22Rv1 (cell line): ENCODE measurements around the gene TLR6.

ENCODE experiments used
- ZFX ChIP-seq: fragments of 450-650 bp; IDR thresholded peaks from 2 replicates; pipeline ENCODE4 v1.6.1; 2017; ENCODE audit warnings: antibody characterized with exemption, borderline replicate concordance
- TF ChIP-seq, protein P1 (sequence below): fragments of 450-650 bp; IDR thresholded peaks from 2 replicates; pipeline ENCODE4 v1.5.1; 2017; ENCODE audit warnings: mild to moderate bottlenecking

DNA sequence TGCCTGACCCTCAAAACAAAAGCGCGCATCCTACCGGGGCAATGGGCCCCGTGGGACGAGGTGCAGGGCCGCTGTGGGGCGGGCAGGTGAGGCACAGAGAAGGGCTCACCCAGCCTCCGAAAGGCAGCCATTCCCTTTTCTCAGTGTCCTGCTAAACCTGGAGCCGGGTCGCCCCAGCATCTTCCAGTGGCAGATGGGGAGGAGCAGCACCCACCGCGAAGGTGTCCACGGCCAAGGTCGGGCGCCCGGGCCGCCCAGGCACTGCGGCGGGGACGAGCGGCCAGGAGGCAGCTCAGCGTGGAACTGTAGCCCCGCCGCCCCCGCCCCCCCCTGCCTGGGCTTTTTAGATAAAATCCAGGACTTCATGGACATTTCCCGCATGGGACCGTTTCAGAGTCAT lies 32.9 kb downstream of the TLR6 start:
- TF ChIP-seq, protein P1, sequence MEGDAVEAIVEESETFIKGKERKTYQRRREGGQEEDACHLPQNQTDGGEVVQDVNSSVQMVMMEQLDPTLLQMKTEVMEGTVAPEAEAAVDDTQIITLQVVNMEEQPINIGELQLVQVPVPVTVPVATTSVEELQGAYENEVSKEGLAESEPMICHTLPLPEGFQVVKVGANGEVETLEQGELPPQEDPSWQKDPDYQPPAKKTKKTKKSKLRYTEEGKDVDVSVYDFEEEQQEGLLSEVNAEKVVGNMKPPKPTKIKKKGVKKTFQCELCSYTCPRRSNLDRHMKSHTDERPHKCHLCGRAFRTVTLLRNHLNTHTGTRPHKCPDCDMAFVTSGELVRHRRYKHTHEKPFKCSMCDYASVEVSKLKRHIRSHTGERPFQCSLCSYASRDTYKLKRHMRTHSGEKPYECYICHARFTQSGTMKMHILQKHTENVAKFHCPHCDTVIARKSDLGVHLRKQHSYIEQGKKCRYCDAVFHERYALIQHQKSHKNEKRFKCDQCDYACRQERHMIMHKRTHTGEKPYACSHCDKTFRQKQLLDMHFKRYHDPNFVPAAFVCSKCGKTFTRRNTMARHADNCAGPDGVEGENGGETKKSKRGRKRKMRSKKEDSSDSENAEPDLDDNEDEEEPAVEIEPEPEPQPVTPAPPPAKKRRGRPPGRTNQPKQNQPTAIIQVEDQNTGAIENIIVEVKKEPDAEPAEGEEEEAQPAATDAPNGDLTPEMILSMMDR, result no peak
- no peak for TF ChIP-seq ZFX
